GM12892 (cell line): ENCODE measurements around the gene SIGLEC7.

ENCODE experiments used
- DNase-seq: peaks from one replicate; pipeline ENCODE4 v3.0.0; 2011; ENCODE audit not compliant: insufficient read length
- FAIRE-seq: peaks from 2 replicates; lab custom pipeline; 2011; peaks lifted over from hg19 to GRCh38; lab: Jason Lieb, UNC
- POLR2A ChIP-seq: IDR thresholded peaks from 2 replicates; pipeline ENCODE4 v1.6.1; 2011; ENCODE audit warnings: low read depth, low read length, control low read depth
- POLR2AphosphoS5 ChIP-seq: IDR thresholded peaks from 2 replicates; pipeline ENCODE4 v1.6.1; 2011; ENCODE audit warnings: low read depth, low read length, control low read depth
- TAF1 ChIP-seq: IDR thresholded peaks from 2 replicates; pipeline ENCODE4 v1.6.1; 2011; ENCODE audit warnings: low read depth, mild to moderate bottlenecking, control low read depth, low read length, borderline replicate concordance

Gene SIGLEC7

DNA sequence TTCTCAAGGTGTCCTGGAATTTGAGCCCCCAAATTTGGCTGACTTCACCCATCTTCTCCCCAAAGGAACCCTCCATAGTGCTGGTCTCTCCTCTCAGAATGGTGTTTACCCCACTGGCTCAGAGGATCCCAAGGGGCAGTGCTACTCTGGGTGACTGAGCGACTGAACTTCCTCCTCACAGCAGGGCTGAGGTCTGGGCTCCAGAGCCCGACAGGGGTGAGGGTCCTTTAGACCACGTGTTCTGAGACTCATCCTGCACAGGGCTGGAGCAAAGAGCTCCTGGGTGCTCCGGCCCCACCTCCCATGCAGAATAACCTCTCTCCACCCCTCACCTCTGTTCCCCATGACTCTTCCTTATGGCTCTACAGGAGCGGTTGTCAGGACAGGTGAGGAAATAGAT, 59.6 kb downstream of the SIGLEC7 start:
- TF ChIP-seq POLR2AphosphoS5 (no peak), POLR2A (no peak), TAF1 (no peak)
- DNase-seq (no peak), FAIRE-seq (no peak)
